ENCODE results near the gene VPS35L. TPM values are rescaled to one million over a fixed set of nuclear protein-coding genes. Genes with fewer than 3 reads are reported as not detected.

The VPS35L gene
- total and polyA plus RNA-seq, 2 experiments from 2014 or later = 48.0 to 54.6 TPM

DNA sequence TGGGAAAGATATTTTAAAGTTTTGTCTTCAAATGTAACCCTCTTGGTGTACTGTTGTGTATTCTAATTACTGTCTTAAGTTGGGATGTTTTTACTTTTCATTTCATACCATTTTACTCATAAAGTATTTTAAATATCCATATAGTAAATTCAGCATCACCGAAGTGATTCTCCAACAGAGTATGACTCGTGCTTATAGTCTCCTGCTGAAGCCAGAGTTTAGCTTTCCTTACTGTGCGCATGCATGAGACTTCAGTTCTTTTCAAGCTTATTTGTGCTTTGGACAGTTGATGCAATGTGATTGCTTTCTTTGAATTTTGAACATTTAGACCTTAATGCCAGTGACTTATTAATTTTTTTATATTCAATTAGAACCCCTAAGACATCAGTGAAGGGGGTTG lies 7.4 kb upstream of the VPS35L start:
- Mint-ChIP-seq H3K4me3 (no peak overlapping the region), H3K27me3 (ENCODE audit: insufficient read depth, low read depth, poor library complexity) (no peaks in the 10 kb centered on the region), H3K36me3 (ENCODE audit: low read depth) (peaks cover 24% of the 10 kb centered on the region), H3K4me1 (no peaks in the 10 kb centered on the region), H3K27ac (no peak overlapping the region), H3K9me3 (no peaks in the 10 kb centered on the region)
- H3K36me3 ChIP-seq (ENCODE audit: insufficient read depth) = peaks cover 27% of the 10 kb centered on the region
- no peaks in the 10 kb centered on the region for H3K4me1 ChIP-seq (ENCODE audit: insufficient read depth)
- DNase-seq (ENCODE audit: low spot score) = no peak
- H3K79me2 ChIP-seq (replicated peaks; ENCODE audit: insufficient read depth) = no peaks in the 10 kb centered on the region
- no peaks in the 10 kb centered on the region for H3K9me2 ChIP-seq (ENCODE audit: insufficient read depth)
- no peak overlapping the region for H3K4me2 ChIP-seq
- H2AFZ ChIP-seq = no peak overlapping the region
- no peaks in the 10 kb centered on the region for H3K27me3 ChIP-seq (ENCODE audit: insufficient read depth)
- no peaks in the 10 kb centered on the region for H3F3A ChIP-seq (replicated peaks; ENCODE audit: low read depth)
- ATAC-seq = no peak
- H4K20me1 ChIP-seq (replicated peaks; ENCODE audit: insufficient read depth) = no peaks in the 10 kb centered on the region
- H3K27ac ChIP-seq (ENCODE audit: low read depth) = no peak overlapping the region
- TF ChIP-seq, protein P1, sequence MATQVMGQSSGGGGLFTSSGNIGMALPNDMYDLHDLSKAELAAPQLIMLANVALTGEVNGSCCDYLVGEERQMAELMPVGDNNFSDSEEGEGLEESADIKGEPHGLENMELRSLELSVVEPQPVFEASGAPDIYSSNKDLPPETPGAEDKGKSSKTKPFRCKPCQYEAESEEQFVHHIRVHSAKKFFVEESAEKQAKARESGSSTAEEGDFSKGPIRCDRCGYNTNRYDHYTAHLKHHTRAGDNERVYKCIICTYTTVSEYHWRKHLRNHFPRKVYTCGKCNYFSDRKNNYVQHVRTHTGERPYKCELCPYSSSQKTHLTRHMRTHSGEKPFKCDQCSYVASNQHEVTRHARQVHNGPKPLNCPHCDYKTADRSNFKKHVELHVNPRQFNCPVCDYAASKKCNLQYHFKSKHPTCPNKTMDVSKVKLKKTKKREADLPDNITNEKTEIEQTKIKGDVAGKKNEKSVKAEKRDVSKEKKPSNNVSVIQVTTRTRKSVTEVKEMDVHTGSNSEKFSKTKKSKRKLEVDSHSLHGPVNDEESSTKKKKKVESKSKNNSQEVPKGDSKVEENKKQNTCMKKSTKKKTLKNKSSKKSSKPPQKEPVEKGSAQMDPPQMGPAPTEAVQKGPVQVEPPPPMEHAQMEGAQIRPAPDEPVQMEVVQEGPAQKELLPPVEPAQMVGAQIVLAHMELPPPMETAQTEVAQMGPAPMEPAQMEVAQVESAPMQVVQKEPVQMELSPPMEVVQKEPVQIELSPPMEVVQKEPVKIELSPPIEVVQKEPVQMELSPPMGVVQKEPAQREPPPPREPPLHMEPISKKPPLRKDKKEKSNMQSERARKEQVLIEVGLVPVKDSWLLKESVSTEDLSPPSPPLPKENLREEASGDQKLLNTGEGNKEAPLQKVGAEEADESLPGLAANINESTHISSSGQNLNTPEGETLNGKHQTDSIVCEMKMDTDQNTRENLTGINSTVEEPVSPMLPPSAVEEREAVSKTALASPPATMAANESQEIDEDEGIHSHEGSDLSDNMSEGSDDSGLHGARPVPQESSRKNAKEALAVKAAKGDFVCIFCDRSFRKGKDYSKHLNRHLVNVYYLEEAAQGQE (IDR thresholded peaks at IDR 0.05; ENCODE audit: unreplicated experiment) = no peak
- TF ChIP-seq, protein P2, sequence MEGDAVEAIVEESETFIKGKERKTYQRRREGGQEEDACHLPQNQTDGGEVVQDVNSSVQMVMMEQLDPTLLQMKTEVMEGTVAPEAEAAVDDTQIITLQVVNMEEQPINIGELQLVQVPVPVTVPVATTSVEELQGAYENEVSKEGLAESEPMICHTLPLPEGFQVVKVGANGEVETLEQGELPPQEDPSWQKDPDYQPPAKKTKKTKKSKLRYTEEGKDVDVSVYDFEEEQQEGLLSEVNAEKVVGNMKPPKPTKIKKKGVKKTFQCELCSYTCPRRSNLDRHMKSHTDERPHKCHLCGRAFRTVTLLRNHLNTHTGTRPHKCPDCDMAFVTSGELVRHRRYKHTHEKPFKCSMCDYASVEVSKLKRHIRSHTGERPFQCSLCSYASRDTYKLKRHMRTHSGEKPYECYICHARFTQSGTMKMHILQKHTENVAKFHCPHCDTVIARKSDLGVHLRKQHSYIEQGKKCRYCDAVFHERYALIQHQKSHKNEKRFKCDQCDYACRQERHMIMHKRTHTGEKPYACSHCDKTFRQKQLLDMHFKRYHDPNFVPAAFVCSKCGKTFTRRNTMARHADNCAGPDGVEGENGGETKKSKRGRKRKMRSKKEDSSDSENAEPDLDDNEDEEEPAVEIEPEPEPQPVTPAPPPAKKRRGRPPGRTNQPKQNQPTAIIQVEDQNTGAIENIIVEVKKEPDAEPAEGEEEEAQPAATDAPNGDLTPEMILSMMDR (conservative IDR thresholded peaks at IDR 0.05; ENCODE audit: low read depth in 2 of 2) = no peak
- TF ChIP-seq POLR2AphosphoS5 (IDR thresholded peaks at IDR 0.05; ENCODE audit: low read depth) = no peak
- no peak for TF ChIP-seq CREB1 (CRISPR knock-in tag; IDR thresholded peaks at IDR 0.05; ENCODE audit: low read depth)
- TF ChIP-seq, protein P3, sequence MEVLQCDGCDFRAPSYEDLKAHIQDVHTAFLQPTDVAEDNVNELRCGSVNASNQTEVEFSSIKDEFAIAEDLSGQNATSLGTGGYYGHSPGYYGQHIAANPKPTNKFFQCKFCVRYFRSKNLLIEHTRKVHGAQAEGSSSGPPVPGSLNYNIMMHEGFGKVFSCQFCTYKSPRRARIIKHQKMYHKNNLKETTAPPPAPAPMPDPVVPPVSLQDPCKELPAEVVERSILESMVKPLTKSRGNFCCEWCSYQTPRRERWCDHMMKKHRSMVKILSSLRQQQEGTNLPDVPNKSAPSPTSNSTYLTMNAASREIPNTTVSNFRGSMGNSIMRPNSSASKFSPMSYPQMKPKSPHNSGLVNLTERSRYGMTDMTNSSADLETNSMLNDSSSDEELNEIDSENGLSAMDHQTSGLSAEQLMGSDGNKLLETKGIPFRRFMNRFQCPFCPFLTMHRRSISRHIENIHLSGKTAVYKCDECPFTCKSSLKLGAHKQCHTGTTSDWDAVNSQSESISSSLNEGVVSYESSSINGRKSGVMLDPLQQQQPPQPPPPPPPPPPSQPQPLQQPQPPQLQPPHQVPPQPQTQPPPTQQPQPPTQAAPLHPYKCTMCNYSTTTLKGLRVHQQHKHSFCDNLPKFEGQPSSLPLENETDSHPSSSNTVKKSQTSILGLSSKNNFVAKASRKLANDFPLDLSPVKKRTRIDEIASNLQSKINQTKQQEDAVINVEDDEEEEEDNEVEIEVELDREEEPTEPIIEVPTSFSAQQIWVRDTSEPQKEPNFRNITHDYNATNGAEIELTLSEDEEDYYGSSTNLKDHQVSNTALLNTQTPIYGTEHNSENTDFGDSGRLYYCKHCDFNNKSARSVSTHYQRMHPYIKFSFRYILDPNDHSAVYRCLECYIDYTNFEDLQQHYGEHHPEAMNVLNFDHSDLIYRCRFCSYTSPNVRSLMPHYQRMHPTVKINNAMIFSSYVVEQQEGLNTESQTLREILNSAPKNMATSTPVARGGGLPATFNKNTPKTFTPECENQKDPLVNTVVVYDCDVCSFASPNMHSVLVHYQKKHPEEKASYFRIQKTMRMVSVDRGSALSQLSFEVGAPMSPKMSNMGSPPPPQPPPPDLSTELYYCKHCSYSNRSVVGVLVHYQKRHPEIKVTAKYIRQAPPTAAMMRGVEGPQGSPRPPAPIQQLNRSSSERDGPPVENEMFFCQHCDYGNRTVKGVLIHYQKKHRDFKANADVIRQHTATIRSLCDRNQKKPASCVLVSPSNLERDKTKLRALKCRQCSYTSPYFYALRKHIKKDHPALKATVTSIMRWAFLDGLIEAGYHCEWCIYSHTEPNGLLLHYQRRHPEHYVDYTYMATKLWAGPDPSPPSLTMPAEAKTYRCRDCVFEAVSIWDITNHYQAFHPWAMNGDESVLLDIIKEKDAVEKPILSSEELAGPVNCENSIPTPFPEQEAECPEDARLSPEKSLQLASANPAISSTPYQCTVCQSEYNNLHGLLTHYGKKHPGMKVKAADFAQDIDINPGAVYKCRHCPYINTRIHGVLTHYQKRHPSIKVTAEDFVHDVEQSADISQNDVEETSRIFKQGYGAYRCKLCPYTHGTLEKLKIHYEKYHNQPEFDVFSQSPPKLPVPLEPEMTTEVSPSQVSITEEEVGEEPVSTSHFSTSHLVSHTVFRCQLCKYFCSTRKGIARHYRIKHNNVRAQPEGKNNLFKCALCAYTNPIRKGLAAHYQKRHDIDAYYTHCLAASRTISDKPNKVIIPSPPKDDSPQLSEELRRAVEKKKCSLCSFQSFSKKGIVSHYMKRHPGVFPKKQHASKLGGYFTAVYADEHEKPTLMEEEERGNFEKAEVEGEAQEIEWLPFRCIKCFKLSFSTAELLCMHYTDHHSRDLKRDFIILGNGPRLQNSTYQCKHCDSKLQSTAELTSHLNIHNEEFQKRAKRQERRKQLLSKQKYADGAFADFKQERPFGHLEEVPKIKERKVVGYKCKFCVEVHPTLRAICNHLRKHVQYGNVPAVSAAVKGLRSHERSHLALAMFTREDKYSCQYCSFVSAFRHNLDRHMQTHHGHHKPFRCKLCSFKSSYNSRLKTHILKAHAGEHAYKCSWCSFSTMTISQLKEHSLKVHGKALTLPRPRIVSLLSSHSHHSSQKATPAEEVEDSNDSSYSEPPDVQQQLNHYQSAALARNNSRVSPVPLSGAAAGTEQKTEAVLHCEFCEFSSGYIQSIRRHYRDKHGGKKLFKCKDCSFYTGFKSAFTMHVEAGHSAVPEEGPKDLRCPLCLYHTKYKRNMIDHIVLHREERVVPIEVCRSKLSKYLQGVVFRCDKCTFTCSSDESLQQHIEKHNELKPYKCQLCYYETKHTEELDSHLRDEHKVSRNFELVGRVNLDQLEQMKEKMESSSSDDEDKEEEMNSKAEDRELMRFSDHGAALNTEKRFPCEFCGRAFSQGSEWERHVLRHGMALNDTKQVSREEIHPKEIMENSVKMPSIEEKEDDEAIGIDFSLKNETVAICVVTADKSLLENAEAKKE (CRISPR knock-in tag; IDR thresholded peaks at IDR 0.05) = no peak
- TF ChIP-seq JUNB (IDR thresholded peaks at IDR 0.05; ENCODE audit: unreplicated experiment) = no peak
- TF ChIP-seq EZH2 (IDR thresholded peaks at IDR 0.05; ENCODE audit: low read depth, unreplicated experiment) = no peak
- no peak for TF ChIP-seq STAT1 (IDR thresholded peaks at IDR 0.05; ENCODE audit: unreplicated experiment)
- TF ChIP-seq, protein P4, sequence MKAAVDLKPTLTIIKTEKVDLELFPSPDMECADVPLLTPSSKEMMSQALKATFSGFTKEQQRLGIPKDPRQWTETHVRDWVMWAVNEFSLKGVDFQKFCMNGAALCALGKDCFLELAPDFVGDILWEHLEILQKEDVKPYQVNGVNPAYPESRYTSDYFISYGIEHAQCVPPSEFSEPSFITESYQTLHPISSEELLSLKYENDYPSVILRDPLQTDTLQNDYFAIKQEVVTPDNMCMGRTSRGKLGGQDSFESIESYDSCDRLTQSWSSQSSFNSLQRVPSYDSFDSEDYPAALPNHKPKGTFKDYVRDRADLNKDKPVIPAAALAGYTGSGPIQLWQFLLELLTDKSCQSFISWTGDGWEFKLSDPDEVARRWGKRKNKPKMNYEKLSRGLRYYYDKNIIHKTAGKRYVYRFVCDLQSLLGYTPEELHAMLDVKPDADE (IDR thresholded peaks at IDR 0.05) = no peak
- no peak for TF ChIP-seq ZNF114 (CRISPR knock-in tag; IDR thresholded peaks at IDR 0.05)
- TF ChIP-seq ZNF331 (CRISPR knock-in tag; IDR thresholded peaks at IDR 0.05; ENCODE audit: low read depth) = no peak
- no peak for TF ChIP-seq NANOG (IDR thresholded peaks at IDR 0.05; ENCODE audit: borderline replicate concordance)
- TF ChIP-seq EZH2phosphoT487 (IDR thresholded peaks at IDR 0.05; ENCODE audit: unreplicated experiment) = no peak
- no peak overlapping the region for H3K4me3 ChIP-seq
